OCI-LY7 (cell line): Measurements from ENCODE around the gene FXYD2. TPM values are rescaled to one million over a fixed set of nuclear protein-coding genes. Genes with fewer than 3 reads are reported as not detected.

Source experiments
- BruUV-seq: library from RNA; stranded (reverse); fragments of 400-500 nt; replicated peaks from 2 replicates; lab custom pipeline; 2021; lab: Mats Ljungman, UMichigan
- CTCF ChIA-PET: fragments of 300-600 bp; sonication (Branson Sonifier 250); formaldehyde crosslinking; loops from one replicate; lab custom pipeline; 2022; ENCODE audit warnings: antibody characterized with exemption; ENCODE audit not compliant: unreplicated experiment; lab: Charles Lee
- POLR2A ChIA-PET: fragments of 300-600 bp; sonication (Branson Sonifier 250); formaldehyde crosslinking; loops from one replicate; lab custom pipeline; 2022; ENCODE audit warnings: antibody characterized with exemption; lab: Charles Lee
- DNase-seq: peaks from one replicate; pipeline ENCODE4 v3.0.0-alpha.2; 2015; ENCODE audit warnings: low spot score
- H2AFZ ChIP-seq: fragments of 200-600 bp; sonication (generic), shearing (Covaris generic); 2 replicates; pipeline ENCODE4 v1.6.1; 2014; ENCODE audit warnings: mild to moderate bottlenecking, antibody characterized with exemption, low read length, moderate library complexity
- H3K27ac ChIP-seq: fragments of 200-600 bp; sonication (generic); 2 replicates; pipeline ENCODE4 v1.5.1; 2014; ENCODE audit warnings: mixed run types, low read depth, mild to moderate bottlenecking, moderate library complexity, low read length, inconsistent platforms; ENCODE audit not compliant: poor library complexity, severe bottlenecking
- H3K36me3 ChIP-seq: fragments of 200-600 bp; sonication (generic); 2 replicates; pipeline ENCODE4 v1.6.1; 2014; ENCODE audit warnings: mild to moderate bottlenecking, antibody characterized with exemption, low read length, moderate library complexity, mixed read lengths; ENCODE audit not compliant: insufficient read depth
- H3K4me1 ChIP-seq: fragments of 200-600 bp; sonication (generic); 2 replicates; pipeline ENCODE4 v1.5.1; 2014; ENCODE audit warnings: mild to moderate bottlenecking, low read length; ENCODE audit not compliant: insufficient read depth, poor library complexity, severe bottlenecking
- H3K4me2 ChIP-seq: fragments of 200-600 bp; sonication (generic); 2 replicates; pipeline ENCODE4 v1.6.1; 2014; ENCODE audit warnings: mild to moderate bottlenecking, low read length
- H3K4me3 ChIP-seq: fragments of 200-600 bp; sonication (generic); 2 replicates; pipeline ENCODE4 v1.5.1; 2014; ENCODE audit warnings: mild to moderate bottlenecking, low read depth, low read length; ENCODE audit not compliant: poor library complexity, severe bottlenecking
- H3K79me2 ChIP-seq: fragments of 200-600 bp; sonication (generic); 2 replicates; pipeline ENCODE4 v1.6.1; 2016; ENCODE audit warnings: low read depth, mild to moderate bottlenecking, low read length, moderate library complexity, mixed read lengths; ENCODE audit not compliant: insufficient read depth
- H3K9me2 ChIP-seq: fragments of 200-600 bp; sonication (generic); 2 replicates; pipeline ENCODE4 v1.6.1; 2016; ENCODE audit warnings: mild to moderate bottlenecking, low read length, mixed read lengths; ENCODE audit not compliant: insufficient read depth
- H3K9me3 ChIP-seq: fragments of 200-600 bp; sonication (generic); 2 replicates; pipeline ENCODE4 v1.6.1; 2014; ENCODE audit warnings: mild to moderate bottlenecking, mixed run types, low read length, mixed read lengths
- H4K20me1 ChIP-seq: fragments of 200-600 bp; sonication (generic); 2 replicates; pipeline ENCODE4 v1.6.1; 2014; ENCODE audit warnings: mild to moderate bottlenecking, antibody characterized with exemption, low read length, moderate library complexity, mixed read lengths; ENCODE audit not compliant: insufficient read depth
- EZH2phosphoT487 ChIP-seq: fragments of 200-600 bp; sonication (generic); IDR thresholded peaks from 2 replicates; pipeline ENCODE4 v1.6.1; 2018; ENCODE audit warnings: low read depth, borderline replicate concordance, mild to moderate bottlenecking, mixed run types, antibody characterized with exemption, low read length, moderate library complexity, mixed read lengths
- intact Hi-C: fragments of 100-400 bp; cut with micrococcal nuclease; formaldehyde crosslinking; loops from one replicate; pipeline ENCODE4 v1.10.0; 2022; ENCODE audit not compliant: unreplicated experiment
- total RNA-seq, 2 experiments: library from RNA; depleted of rRNA in 1 of 2; stranded (reverse); fragments of >200 nt in 1 of 2; shearing (Covaris generic) in 1 of 2; gene quantifications; 2 replicates each; pipeline ENCODE4 v1.2.3, GENCODE V29; 2014 to 2022
- TF ChIP-seq, protein P1 (sequence below): fragments of 200-600 bp; sonication (generic); conservative IDR thresholded peaks from 2 replicates; pipeline ENCODE4 v1.5.1; 2014; ENCODE audit warnings: mild to moderate bottlenecking, antibody characterized with exemption, low read length, moderate library complexity, mixed read lengths

Gene FXYD2
- total RNA-seq, 2 experiments from 2014 or later = not detected

DNA sequence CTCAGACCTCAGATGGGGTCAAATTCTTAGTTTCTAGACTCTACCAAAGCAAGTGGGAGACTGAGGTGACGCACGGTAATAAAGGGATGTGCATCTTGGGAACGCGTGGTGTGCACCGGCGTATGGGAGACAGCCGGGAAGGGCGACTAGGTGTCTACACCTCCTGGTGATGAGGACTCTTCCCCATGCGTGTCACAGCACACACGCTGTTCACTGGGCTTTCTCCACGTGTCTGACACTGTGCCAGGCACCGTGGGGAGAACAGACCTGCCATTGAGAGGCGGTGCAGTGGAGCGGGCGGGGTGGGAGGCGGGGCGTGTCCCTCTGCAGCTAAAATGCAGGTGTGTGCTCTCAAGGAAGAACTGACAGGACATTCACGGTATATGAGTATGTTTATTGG lies 46.6 kb upstream of the FXYD2 start:
- Histone ChIP-seq H3K9me2 (no peaks in the 10 kb centered on the region), H3K27ac (no peak overlapping the region), H4K20me1 (no peaks in the 10 kb centered on the region), H3K36me3 (no peaks in the 10 kb centered on the region), H3K79me2 (no peaks in the 10 kb centered on the region), H3K9me3 (no peaks in the 10 kb centered on the region), H3K4me1 (no peaks in the 10 kb centered on the region), H3K4me2 (no peak overlapping the region), H3K4me3 (no peak overlapping the region), H2AFZ (no peak overlapping the region)
- no peak for TF ChIP-seq EZH2phosphoT487
- TF ChIP-seq, protein P1, sequence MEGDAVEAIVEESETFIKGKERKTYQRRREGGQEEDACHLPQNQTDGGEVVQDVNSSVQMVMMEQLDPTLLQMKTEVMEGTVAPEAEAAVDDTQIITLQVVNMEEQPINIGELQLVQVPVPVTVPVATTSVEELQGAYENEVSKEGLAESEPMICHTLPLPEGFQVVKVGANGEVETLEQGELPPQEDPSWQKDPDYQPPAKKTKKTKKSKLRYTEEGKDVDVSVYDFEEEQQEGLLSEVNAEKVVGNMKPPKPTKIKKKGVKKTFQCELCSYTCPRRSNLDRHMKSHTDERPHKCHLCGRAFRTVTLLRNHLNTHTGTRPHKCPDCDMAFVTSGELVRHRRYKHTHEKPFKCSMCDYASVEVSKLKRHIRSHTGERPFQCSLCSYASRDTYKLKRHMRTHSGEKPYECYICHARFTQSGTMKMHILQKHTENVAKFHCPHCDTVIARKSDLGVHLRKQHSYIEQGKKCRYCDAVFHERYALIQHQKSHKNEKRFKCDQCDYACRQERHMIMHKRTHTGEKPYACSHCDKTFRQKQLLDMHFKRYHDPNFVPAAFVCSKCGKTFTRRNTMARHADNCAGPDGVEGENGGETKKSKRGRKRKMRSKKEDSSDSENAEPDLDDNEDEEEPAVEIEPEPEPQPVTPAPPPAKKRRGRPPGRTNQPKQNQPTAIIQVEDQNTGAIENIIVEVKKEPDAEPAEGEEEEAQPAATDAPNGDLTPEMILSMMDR = no peak
- no TSS peak for BruUV-seq
- POLR2A ChIA-PET = no interaction called here
- no peak for DNase-seq
- CTCF ChIA-PET = no interaction called here
- intact Hi-C loops = no loop called here

DNA sequence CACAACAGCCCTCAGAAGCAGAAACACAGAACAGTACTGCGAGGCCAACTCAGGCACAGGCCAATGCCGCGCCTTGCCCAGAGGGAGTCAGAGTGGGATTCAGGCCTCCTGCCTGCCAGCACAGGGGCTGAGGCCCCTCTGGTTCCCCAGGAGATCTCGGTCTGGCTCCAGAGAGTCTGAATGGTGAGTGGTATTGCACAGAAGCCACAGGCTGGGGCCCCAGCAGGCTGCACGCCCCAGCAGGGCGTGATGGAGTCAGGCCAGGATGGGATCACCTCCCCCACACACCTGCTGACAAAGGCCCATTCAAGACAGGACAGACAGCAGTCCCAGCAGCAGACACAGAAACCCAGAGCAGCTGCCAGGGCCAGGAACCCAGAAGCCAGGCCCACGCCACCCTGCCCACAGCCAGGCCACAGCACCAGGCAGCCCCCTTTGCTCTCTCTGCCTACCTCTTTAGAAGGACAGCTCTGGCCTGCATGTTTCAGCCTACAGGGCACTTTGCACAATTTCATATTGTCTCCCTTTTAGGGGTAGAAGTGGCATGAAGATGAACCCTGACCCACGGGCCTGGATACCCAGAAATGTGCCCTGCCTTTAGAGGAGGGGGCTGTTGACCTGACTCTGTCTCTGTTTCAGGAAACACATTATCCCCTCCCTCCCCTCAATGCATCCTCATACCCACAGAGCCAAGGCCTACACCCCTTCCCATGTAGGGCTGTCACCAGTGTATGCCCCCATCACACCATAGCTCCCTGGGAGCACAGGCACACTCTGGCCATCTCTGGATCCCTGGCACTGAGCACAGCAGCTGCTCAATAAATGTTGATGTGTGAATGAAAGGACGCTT lies 45.8 kb upstream of the FXYD2 start:
- Histone ChIP-seq H3K9me3 (no peaks in the 10 kb centered on the region), H2AFZ (no peak overlapping the region), H3K9me2 (no peaks in the 10 kb centered on the region), H3K27ac (no peak overlapping the region), H3K4me3 (no peak overlapping the region), H3K4me1 (no peaks in the 10 kb centered on the region), H4K20me1 (no peaks in the 10 kb centered on the region), H3K79me2 (no peaks in the 10 kb centered on the region), H3K36me3 (no peaks in the 10 kb centered on the region), H3K4me2 (no peak overlapping the region)
- BruUV-seq = no TSS peak
- DNase-seq = no peak
- ChIA-PET CTCF (no interaction called here), POLR2A (interaction anchor here (0.6 kb wide), 1 partner anchor 175 kb away, joined by 4 read pairs; no protein-coding TSS in a partner anchor)
- intact Hi-C loops = no loop called here
- TF ChIP-seq, protein P1 = no peak
- no peak for TF ChIP-seq EZH2phosphoT487

DNA sequence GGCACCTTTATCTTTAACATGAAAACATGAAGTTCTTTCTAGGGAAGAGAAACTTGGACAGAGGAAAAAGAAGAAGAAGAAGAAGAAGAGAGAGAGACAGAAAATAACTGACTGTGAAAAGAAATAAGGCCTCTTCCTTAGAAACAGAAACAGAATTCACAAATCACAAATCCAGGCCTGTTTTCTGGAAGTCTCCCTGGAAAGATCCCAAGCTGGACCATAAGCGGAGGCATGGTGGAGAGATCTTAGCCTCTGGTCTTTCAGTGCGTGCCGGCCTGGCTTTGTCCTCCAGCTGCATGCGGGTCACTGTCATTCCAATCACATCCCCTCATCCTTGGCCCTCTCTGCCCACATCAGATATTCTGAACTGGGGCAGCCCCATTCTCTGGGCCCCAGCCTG lies 45.1 kb upstream of the FXYD2 start:
- DNase-seq = no peak
- Histone ChIP-seq H3K9me3 (no peaks in the 10 kb centered on the region), H3K27ac (no peak overlapping the region), H3K79me2 (no peaks in the 10 kb centered on the region), H4K20me1 (no peaks in the 10 kb centered on the region), H2AFZ (no peak overlapping the region), H3K4me1 (no peaks in the 10 kb centered on the region), H3K4me3 (no peak overlapping the region), H3K4me2 (no peak overlapping the region), H3K9me2 (no peaks in the 10 kb centered on the region), H3K36me3 (no peaks in the 10 kb centered on the region)
- intact Hi-C loops = no loop called here
- ChIA-PET CTCF (no interaction called here), POLR2A (no interaction called here)
- TF ChIP-seq, protein P1 = no peak
- no peak for TF ChIP-seq EZH2phosphoT487
- no TSS peak for BruUV-seq
